ENCODE measurements around the gene AOPEP.
"Not testable (repeated sequence)": the region's sequence is repeated elsewhere in the genome, so short reads cannot be mapped to it uniquely, and the experiment has no call there.

The AOPEP gene

DNA sequence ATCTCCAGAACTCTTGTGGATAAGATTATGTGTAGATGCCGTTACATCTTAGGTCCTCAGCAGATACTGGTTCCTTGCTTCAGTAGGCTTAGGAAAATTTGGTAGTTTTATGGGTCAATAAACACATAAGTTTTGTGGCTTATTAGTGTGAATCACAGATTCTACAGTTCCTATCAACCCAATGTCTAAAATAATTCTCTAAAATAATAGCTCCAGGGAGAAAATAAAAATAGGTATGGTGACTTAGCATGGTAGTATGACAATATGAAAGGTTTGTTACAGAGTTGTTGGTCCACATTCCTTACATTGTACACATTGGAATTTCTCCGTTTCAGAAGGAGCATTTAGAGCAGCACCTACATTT is 91.7 kb downstream of the AOPEP start:
- no peak for DNase-seq (ENCODE audit: low spot score)

DNA sequence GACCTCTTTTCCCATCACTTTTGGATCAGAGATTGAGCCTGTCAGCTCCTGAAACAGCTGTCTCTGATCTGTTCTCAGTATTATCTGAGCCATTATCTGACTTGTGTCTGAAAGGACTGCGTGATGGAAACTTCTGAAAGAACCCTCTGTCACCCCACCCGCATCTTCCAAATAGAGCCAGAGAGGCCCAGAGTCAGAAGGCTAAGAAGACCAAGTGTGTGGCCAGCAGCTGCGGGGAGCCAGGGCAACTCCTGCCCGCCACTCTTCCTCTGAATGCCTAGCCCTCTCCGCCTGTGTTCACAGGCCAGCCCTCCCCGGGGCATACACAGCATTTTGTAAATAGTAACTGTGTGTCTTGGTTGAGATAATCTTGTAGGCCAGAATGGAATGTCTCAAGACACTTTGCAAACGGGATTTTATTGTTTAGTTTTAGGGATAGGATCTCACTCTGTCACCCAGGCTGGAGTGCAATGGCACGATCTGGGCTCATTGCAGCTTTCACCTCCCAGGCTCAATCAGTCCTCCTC is 92.7 kb downstream of the AOPEP start:
- no peak for DNase-seq (ENCODE audit: low spot score)

DNA sequence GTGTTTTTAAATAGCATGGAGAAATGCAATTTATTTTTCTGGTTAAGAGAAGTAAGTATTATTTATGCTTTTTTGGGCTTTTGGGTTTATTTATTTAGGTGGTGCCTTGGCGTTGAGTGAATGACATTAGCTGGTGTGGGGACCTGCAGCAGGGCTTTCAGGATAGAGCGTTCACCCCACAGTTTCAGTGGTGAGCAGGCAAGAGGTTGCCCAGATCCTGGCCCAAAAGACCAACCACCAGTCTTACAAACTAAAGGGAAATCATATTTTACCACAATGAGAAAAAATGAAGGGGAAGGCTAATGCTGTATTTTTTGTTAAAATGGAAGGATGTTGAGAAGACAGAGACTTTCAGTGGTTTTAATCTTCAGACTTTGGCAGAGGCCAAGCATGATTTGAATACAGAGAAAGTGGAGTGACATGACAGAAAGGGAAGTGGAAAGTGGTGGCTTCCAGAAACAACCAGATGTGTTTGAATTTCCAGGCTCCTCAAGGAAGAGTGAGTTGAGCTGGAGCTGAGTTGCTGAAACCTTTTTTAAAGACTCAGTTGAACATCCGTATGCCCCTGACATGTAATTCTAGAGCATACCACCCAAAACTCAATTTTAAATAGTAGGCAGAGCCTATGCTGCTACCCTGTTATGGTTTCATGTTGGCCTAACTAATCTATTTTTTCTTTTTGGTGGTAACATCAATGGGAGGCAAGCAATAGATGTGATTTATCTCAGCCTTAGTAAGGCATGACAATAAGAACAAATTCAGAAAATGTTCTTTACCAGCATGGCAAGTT is 94.8 kb downstream of the AOPEP start:
- no peak for DNase-seq (ENCODE audit: low spot score)

DNA sequence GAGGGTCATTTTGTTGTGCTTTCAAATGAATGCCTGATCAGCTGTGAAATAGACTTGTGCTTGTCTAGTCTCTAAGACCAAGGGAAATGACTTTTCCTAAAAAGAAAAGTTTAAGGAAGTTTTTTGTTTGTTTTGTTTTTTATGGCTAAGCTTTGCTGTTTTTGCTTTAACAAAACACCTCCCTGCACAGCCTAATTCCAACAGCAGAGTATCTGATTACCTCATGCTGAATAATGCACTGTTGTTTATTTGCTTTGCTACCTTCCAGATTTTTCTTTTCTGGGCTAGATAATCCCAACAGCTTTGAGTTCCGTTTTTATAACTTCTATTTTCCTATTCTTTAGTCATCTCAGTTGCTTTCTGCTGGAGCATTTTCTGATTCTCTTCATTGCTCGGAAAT is 95.8 kb downstream of the AOPEP start:
- DNase-seq (ENCODE audit: low spot score) = no peak

DNA sequence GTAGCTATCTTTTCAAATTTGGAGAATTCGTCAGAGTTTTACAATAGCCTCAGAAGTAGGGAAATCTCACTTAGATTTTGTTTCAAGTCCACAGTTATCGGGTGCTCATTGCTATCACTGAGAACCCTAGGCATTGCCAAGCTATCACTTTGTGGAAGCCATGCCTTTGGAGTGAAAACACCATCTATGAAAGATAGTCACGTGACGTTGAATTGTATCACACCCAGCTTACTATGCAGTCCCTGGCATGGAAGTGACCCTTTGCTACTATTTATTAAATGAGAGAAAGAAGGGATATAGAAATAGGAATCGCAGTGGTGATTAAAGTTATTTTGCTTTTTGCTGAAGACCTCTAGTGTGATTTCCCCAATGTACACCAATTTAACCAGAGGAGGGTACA is 97.2 kb downstream of the AOPEP start:
- no peak for DNase-seq (ENCODE audit: low spot score)

DNA sequence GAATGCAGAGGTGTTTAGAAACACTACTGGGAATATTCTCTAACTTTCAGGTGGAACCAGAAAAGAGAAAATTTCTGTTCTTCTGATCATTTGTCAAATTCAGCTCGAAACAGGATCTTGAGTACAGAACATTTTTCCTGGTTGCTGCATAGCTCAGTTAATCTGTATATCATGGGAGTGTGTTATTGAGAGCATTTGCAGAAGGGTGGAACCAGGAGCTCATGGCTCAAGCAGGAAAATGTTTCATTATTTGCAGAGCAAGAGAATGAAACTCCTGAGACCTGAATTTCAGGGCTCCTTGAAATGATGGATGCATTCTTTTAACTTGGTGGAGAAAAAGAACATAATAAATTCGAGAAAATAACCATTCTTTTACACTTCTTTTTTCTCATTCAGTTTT is 97.9 kb downstream of the AOPEP start:
- DNase-seq (ENCODE audit: low spot score) = no peak

DNA sequence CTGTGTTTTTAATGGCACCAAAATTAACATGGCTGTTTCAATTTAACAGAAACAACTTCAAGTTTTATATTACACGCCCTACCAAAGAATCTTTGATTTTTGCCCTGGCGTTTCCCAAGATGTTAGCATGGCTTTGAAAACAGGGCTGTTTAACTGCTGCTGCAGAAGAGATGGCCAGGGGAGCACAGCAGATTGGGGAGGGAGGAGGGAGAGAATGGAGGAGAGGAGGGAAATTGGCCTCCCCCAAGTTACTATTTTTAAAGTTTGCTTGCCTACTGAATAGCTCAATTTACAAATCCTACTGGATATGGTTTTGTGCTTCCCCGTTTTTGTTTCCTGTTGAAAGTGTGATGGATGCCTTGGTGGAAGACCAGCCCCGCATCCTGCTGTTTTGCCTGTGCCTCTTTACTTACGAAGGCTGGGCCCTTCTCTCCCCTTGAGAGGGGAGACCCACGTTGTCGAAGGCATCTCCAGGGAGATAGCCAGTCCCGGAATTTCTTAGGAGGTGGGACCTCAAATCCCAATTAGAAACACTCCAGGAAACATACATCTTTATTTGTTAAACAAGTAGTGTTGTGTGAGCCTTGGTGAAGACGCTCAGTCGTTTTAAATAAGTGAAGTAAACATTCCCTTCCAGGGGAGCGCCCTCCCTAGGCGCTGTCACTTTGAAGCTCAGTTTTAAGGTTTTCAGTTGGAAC is 98.6 kb downstream of the AOPEP start:
- DNase-seq (ENCODE audit: low spot score) = no peak

DNA sequence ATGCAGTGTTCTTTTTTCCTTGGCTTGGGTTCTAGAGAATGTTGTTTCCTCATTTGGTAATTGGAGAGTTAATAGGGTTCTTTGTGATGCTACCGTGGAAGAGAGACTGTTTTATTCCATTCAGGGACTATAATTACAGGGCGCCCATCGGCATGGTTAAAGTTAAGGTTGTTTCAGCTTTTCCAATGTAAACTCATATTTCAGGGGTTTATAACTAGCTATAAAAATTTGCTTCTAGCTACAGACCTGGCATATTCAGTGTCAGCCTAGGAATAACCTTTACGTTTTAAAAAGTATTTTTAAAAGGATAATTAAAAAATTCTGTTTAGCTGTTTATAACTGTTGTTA is 99.1 kb downstream of the AOPEP start:
- no peak for DNase-seq (ENCODE audit: low spot score)

DNA sequence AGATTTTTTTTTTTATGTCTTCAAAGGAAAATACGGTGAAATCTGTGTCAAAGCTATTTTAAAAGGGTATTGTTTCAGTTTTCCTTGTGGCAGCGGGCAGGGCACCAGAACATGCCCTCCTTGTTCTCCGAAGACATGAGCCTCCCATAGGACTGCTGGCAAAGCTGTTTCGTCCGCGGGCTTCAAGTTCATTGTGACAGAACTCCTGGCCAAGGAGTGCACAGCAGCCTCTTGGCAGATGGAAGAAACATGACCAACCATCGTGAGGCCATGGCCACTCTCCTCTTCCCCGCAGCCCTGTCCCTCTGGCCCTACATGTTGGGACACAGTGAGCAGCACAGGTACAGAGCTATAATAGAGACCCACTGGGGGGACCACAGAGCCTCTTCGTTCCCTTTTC is 99.5 kb downstream of the AOPEP start:
- DNase-seq (ENCODE audit: low spot score) = no peak

DNA sequence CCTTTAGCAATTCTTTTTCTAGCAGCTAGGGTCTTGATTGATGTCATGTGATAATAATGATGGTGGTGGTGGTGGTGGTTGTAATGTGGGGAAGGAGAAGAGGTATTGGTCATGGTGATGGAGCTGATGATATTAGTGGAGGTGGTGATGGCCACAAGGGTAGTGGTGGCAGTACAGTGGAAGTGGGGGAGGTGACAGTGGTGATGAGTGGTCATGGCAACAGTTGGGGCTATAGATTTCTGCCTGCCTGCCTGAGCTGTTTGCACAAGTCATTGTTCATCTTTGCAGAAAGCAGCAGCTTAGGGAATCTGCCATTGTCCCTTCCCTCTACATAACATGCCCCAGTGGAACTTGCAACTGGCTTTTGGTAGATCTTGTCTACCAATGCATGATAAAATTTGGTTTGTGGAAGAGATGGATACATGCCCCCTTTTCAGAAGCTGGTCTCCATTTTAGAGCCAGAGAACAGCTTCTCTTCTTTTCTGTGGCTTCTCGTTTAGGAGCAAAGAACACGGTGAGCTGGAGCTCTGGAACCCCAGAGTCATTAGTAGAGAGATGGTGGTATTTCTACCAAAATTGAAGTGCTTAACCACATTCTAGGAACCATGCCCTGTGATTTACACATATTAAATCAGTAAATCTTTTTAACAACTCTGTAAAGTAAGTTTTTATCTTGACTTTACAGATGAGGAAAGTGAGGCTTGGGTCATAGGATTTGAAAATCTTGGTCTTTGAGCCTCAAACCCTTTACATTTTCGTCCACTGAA is 100.3 kb downstream of the AOPEP start:
- DNase-seq (ENCODE audit: low spot score) = no peak

DNA sequence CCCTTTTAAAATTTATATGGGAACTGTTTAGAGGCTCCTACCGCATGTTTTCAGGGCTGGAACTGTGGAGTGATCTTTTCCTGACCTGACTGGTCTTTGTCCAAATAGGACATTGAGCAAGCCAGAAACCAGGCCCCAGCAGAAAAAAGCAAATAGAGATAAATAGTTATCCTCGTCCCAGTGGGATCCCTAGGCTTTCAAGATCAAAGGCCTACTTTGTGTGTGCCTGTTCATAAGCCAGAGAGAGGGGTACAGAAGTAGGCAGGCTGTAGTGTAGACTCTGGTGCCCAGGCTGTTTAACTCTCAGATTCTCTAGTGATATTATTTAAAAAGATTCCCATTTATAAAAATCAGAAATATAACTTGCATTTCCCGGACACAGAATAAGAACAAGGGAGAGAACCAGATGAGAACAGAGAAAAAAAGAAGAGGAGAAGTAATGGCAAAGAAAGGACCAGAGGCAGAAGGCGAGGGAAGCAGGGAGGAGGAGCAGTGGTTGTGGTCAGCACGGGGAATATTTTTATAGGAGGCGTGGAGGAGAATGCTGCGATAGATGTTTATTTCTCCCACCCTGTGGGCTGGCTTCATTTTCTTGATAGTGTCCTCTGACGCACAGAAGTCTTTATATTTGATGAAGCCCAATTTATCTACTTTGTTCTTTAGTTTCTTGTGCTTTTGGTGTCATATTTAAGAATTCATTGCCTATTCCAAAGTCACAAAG is 101.2 kb downstream of the AOPEP start:
- no peak for DNase-seq (ENCODE audit: low spot score)

DNA sequence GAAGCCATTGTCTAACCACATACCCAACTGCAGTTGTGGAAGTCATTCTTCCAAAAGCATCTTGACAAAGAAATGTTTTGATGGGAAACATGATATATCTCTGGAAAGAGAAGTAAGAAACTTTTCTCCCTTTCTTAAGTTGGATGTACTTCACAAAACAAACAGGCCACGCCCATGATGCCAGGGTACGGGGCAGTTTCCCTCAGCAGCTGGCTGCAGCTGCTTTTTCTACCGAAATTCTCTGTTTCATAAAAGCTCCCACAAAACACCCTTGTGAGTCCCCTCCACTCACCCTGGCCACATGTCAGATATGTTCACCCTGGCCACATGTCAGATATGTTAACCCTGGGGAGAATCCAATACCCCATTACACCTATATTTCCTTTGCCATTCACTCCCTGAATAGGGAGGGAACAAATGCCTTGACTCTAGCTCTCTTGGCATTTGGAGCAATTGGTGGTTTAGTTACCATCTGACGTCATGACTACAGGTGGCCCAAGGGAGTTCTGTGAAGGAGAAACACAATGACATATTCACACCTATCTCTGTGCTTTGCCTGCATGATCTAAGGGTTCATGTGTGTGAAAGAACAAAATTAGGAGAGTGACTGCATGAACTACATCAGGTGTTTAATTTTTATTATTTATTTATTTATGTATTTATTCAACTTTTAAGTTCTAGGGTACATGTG is 103.0 kb downstream of the AOPEP start:
- DNase-seq (ENCODE audit: low spot score) = no peak

DNA sequence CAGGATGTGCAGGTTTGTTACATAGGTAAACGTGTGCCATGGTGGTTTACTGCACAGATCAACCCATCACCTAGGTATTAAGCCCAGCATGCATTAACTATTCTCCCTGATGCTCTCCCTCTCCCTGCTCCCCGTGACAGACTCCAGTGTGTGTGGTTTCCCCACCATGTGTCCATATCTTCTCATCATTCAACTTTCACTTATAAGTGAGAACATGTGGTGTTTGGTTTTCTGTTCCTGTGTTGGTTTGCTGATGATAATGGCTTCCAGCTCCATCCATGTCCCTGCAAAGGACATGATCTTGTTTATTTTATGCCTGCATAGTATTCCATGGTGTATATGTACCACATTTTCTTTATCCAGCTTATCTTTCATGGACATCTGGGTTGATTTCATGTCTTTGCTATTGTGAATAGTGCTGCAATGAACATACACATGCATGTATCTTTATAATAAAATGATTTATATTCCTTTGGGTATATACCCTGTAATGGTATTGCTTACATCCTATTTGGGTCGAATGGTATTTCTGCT is 103.6 kb downstream of the AOPEP start:
- DNase-seq (ENCODE audit: low spot score) = not testable (repeated sequence)

DNA sequence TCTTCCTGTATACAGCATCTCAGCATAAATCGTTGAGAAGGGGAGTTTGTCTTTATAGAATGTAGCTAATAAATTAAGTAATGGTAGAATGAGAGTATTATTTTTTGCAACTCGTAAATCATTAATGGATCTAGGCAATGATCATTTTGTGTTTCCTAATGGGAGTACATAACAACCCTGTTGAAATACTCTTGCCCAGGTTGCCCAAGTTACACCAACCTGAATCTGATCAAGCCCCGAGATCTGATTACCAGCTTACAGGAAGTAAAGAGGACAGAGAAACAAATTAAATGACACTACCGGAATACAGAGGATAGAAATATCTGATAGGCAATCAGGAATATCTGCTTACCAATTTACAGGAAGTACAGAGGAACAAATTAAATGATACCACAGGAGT is 107.3 kb downstream of the AOPEP start:
- no peak for DNase-seq (ENCODE audit: low spot score)

DNA sequence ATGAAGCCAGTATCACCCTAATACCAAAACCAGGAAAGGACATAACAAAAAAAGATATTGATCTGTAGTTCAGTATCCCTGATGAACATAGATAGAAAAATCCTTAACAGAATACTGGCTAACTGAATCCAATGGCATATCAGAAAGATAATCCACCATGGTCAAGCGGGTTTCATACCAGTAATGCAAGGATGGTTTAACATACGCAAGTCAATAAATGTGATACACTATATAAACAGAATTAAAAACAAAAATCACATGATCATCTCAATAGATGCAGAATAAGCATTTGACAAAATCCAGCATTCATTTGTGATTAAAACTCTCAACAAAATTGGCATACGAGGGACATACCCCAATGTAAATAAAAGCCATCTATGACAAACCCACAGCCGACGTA is 110.9 kb downstream of the AOPEP start:
- DNase-seq (ENCODE audit: low spot score) = no peak

DNA sequence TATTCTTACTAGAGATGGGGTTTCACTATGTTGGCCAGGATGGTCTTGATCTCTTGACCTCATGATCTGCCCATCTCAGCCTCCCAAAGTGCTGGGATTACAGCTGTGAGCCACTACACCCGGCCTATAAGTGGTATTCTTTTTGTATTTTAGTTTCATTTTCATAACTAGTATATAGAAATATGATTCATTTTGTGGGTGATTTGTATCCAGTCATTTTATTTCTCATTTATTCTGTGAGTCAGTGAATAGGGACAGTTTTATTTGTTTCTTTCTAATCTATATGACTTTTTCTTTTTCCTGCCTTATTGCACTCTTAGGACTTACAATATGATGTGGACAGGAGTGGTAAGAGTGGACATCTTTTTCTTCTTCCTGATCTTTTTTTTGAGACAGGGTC is 112.9 kb downstream of the AOPEP start:
- no peak for DNase-seq (ENCODE audit: low spot score)

DNA sequence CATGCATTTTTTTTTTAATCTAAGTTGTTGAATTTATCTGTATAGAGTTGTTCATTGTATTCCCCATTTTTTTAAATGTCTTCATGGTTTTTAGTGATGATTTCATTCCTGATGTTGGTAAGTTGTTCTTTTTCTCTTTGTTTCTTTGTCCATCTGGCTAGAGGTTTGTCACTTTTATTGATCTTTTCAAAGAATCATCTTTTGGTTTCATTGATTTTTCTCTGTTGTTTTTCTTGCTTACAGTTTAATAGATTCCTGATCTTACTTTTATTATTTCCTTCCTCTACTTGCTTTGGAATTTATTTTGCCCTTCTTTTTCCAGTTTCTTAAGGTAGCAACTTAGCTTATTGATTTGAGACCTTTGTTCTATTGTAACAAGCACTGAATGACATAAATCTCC is 114.2 kb downstream of the AOPEP start:
- DNase-seq (ENCODE audit: low spot score) = no peak

DNA sequence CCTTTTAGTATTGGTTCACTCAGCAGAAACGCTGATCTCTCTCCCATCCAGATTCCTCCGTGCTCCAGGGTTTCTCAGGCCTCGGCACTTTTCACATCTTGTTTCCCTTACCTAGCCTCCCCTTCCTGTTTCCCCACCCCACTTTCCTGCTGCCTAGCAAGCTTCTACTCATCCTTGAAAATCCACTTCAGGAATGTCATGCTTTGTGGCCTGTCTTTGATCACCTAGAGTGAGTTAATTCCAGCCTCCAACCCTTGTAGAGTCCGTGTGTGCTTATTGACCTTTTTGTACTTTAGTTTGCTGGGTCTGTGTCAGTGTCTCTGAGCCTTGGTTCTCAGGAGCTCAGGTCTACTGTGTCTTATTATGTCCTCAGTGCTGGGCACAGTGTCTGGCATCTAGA is 116.6 kb downstream of the AOPEP start:
- DNase-seq (ENCODE audit: low spot score) = no peak

DNA sequence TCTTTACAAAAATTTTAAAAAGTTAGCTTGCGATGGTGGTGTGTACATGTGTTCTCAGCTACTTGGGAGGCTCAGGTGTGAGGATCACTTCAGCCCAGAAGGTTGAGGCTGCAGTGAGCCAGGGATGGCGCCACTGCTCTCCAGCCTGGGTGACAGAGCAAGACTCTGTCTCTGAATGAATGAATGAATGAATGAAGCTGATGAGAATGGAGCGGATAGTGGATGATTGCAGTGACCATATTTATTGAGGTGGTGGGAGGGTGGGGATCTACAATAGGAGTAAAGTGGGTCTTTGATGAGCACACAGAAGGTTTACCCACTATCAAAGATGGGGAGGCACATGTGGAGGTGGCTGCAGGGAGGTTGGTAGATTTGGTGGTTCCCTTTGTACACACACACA is 120.2 kb downstream of the AOPEP start:
- no peak for DNase-seq (ENCODE audit: low spot score)

DNA sequence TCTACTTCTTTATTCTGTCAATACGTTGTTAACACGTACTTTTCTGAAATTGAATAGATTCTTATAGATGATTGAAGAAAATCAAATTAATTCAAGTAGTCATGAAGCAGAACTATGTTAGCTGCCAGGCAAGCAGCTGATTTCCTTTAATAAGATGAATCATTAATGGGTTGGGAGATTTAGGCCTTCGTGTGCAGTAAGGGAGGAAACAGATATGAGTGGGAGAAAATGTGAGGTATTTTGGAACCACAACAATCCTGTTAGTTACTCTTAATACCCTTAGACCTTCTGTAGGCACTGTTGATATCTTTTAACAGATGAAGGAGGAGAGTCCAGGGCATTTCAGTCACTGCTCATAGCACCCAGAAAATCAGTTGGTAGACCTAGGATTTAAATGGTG is 121.0 kb downstream of the AOPEP start:
- DNase-seq (ENCODE audit: low spot score) = no peak

DNA sequence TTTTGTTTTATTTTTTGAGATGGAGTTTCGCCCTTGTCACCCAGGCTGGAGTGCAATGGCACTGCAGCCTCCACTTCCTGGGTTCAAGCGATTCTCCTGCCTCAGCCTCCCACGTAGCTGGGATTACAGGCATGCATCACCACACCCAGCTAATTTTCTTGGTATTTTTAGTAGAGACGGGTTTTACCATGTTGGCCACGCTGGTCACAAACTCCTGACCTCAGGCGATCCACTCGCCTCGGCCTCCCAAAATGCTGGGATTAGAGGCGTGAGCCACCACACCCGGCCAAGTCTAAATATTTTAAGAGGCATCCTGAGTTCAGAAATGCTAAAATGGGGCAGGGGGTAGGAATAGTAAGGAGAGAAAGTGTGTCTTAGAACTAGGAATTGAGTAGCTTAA is 122.3 kb downstream of the AOPEP start:
- not testable (repeated sequence) for DNase-seq (ENCODE audit: low spot score)

Data from D341Med (cell line).